Naive thymus-derived CD4-positive, alpha-beta T cell (primary cell): ENCODE measurements around the gene TNS3. TPM values are rescaled to one million over a fixed set of nuclear protein-coding genes. Genes with fewer than 3 reads are reported as not detected.

Experiments used
- ATAC-seq: fragments of 150-1000 bp; cut with Tn5 transposase; 2 replicates; pipeline ENCODE4 v1.10.0; 2021; ENCODE audit warnings: mild to moderate bottlenecking, moderate library complexity
- CTCF ChIA-PET: fragments of 350-600 bp; sonication (Branson Sonifier 250); formaldehyde crosslinking; loops from one replicate; lab custom pipeline; 2021; ENCODE audit warnings: antibody characterized with exemption; lab: Charles Lee
- POLR2A ChIA-PET: fragments of 350-600 bp; sonication (Branson Sonifier 250); formaldehyde crosslinking; loops from one replicate; lab custom pipeline; 2021; ENCODE audit warnings: antibody characterized with exemption, inconsistent platforms; lab: Charles Lee
- DNase-seq, 9 donors: peaks; one replicate each; pipeline versions ENCODE4 v3.0.0 to v3.0.0-alpha.2; 2020 to 2022; ENCODE audit warnings: mixed read lengths in 1 of 9
- H3K27ac ChIP-seq: one replicate; pipeline ENCODE4 v1.7.0; 2013; ENCODE audit warnings: mild to moderate bottlenecking, low read depth, low read length, moderate library complexity
- H3K27me3 ChIP-seq, 2 donors: one replicate each; pipeline ENCODE4 v1.7.0; 2013; ENCODE audit warnings: low read length in 2 of 2, mild to moderate bottlenecking in 2 of 2, moderate library complexity in 2 of 2; ENCODE audit not compliant: control insufficient read depth in 2 of 2, insufficient read depth in 2 of 2
- H3K36me3 ChIP-seq, 3 experiments: 1 replicate in 2 of 3; 2 replicates in 1 of 3; pipeline ENCODE4 v1.7.0; 2013; ENCODE audit warnings: low read length in 3 of 3, mild to moderate bottlenecking in 3 of 3, moderate library complexity in 1 of 3; ENCODE audit not compliant: insufficient read depth in 3 of 3, control insufficient read depth in 2 of 3
- H3K4me1 ChIP-seq, 2 donors: one replicate each; pipeline ENCODE4 v1.7.0; 2013; ENCODE audit warnings: low read length in 2 of 2, mild to moderate bottlenecking in 2 of 2, moderate library complexity in 1 of 2; ENCODE audit not compliant: control insufficient read depth in 2 of 2, insufficient read depth in 2 of 2
- H3K4me3 ChIP-seq: 2 replicates; pipeline ENCODE4 v1.7.0; 2013; ENCODE audit warnings: mild to moderate bottlenecking, low read length
- H3K9me3 ChIP-seq, 3 experiments: 1 replicate in 2 of 3; 2 replicates in 1 of 3; pipeline ENCODE4 v1.7.0; 2013; ENCODE audit warnings: low read length in 3 of 3; ENCODE audit not compliant: control insufficient read depth in 2 of 3
- H3K27ac Mint-ChIP-seq, 9 donors: one replicate each; pipeline ENCODE4 v1.8.0; 2020 to 2022; ENCODE audit warnings: mixed read lengths in 9 of 9, mild to moderate bottlenecking in 8 of 9, moderate library complexity in 5 of 9, inconsistent platforms in 2 of 9
- H3K27me3 Mint-ChIP-seq, 5 donors: one replicate each; pipeline ENCODE4 v1.8.0; 2021 to 2022; ENCODE audit warnings: mixed read lengths in 5 of 5, mild to moderate bottlenecking in 1 of 5
- H3K36me3 Mint-ChIP-seq, 5 donors: one replicate each; pipeline ENCODE4 v1.8.0; 2020 to 2022; ENCODE audit warnings: mixed read lengths in 5 of 5, mild to moderate bottlenecking in 3 of 5, inconsistent platforms in 1 of 5
- H3K4me1 Mint-ChIP-seq, 7 donors: one replicate each; pipeline ENCODE4 v1.8.0; 2020 to 2022; ENCODE audit warnings: mixed read lengths in 7 of 7, mild to moderate bottlenecking in 3 of 7, inconsistent platforms in 1 of 7
- H3K4me3 Mint-ChIP-seq, 10 donors: one replicate each; pipeline ENCODE4 v1.8.0; 2020 to 2022; ENCODE audit warnings: mild to moderate bottlenecking in 10 of 10, mixed read lengths in 10 of 10, moderate library complexity in 6 of 10, inconsistent platforms in 2 of 10
- H3K9me3 Mint-ChIP-seq, 11 donors: one replicate each; pipeline ENCODE4 v1.8.0; 2020 to 2022; ENCODE audit warnings: mixed read lengths in 11 of 11, mild to moderate bottlenecking in 4 of 11, inconsistent platforms in 1 of 11, moderate library complexity in 1 of 11
- intact Hi-C, 2 donors: fragments of 100-400 bp; cut with micrococcal nuclease; formaldehyde crosslinking; loops; one replicate each; pipeline ENCODE4 v1.15.1; 2023
- polyA plus RNA-seq, 2 donors: library from polyadenylated mRNA; unstranded; fragments of 300-500 nt; fragmentation: Illumina TruSeq; gene quantifications; one replicate each; pipeline ENCODE4 v1.2.3, GENCODE V29; 2021
- total RNA-seq, 6 experiments: library from RNA in 5 of 6; stranded (reverse) in 5 of 6; gene quantifications; 1 replicate in 5 of 6; 2 replicates in 1 of 6; pipeline ENCODE4 v1.2.3 and lab custom pipeline; 2021 to 2026

TNS3 gene
- total and polyA plus RNA-seq, 7 experiments from 2014 or later, result 0.85 to 38.3 (median 2.6) TPM; not detected in 2

GRCh38 chr7:47314728-47315607 is 266.9 kb downstream of the TNS3 start:
- ChIA-PET POLR2A (no interaction called here), CTCF (no interaction called here)
- H3K27me3 Mint-ChIP-seq, result peaks cover 0 to 11% (median 0%) of the 10 kb centered on the region in 5 donors
- Histone ChIP-seq H3K4me1 (no peaks in the 10 kb centered on the region), H3K27me3 (no peaks in the 10 kb centered on the region), H3K4me3 (no peak overlapping the region), H3K9me3 (no peaks in the 10 kb centered on the region), H3K27ac (no peak overlapping the region), H3K36me3 (no peaks in the 10 kb centered on the region)
- intact Hi-C loops, result no loop called here
- no peak for ATAC-seq
- peaks cover 0 to 3% (median 0%) of the 10 kb centered on the region in 5 donors for H3K36me3 Mint-ChIP-seq
- no peak overlapping the region for H3K4me3 Mint-ChIP-seq
- peaks cover 0 to 5% (median 0%) of the 10 kb centered on the region in 7 donors for H3K4me1 Mint-ChIP-seq
- DNase-seq, result no peak
- H3K27ac Mint-ChIP-seq, result no peak overlapping the region
- H3K9me3 Mint-ChIP-seq, result peaks cover 0 to 7% (median 4%) of the 10 kb centered on the region in 11 donors

DNA sequence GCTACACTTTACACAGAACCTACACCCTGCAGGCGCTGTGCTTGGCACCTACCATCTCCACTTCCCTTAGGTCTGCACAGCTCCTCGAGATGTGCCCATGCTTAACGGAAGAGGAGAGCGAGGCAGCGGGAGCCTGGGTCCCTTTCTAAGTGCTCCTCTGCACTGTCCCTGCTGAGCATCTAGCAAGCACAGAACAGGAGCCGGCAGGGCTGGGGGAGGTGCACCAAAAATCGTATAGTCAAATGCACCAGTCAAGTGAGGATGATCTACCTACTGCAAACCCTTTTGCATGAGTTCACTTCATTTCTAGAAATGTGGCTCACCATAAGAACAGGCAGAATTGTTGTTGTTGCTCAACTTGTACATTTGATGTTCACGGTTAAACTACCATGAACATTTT is 267.7 kb downstream of the TNS3 start:
- ChIA-PET POLR2A (no interaction called here), CTCF (no interaction called here)
- Mint-ChIP-seq H3K9me3 (peaks cover 0 to 8% (median 4%) of the 10 kb centered on the region in 11 donors), H3K36me3 (peaks cover 0 to 3% (median 0%) of the 10 kb centered on the region in 5 donors), H3K27me3 (peaks cover 0 to 11% (median 0%) of the 10 kb centered on the region in 5 donors), H3K4me1 (peaks cover 0 to 5% (median 0%) of the 10 kb centered on the region in 7 donors), H3K27ac (no peak overlapping the region), H3K4me3 (no peak overlapping the region)
- H3K27ac ChIP-seq, result no peak overlapping the region
- ATAC-seq, result no peak
- intact Hi-C loops, result no loop called here
- H3K4me1 ChIP-seq, result no peaks in the 10 kb centered on the region
- H3K9me3 ChIP-seq, result no peaks in the 10 kb centered on the region
- no peaks in the 10 kb centered on the region for H3K27me3 ChIP-seq
- no peak overlapping the region for H3K4me3 ChIP-seq
- H3K36me3 ChIP-seq, result no peaks in the 10 kb centered on the region
- DNase-seq, result no peak

- H3K27ac ChIP-seq, result no peak overlapping the region
- ChIA-PET POLR2A (no interaction called here), CTCF (no interaction called here)
- H3K27ac Mint-ChIP-seq, result peak overlapping the region in 1 of 9 donors; percentile 69
- H3K27me3 Mint-ChIP-seq, result peaks cover 0 to 11% (median 0%) of the 10 kb centered on the region in 5 donors
- H3K36me3 Mint-ChIP-seq, result peaks cover 0 to 7% (median 0%) of the 10 kb centered on the region in 5 donors
- H3K9me3 Mint-ChIP-seq, result peaks cover 2 to 13% (median 8%) of the 10 kb centered on the region in 11 donors
- intact Hi-C loops, result no loop called here
- no peak overlapping the region for H3K4me3 ChIP-seq
- no peak overlapping the region for H3K4me3 Mint-ChIP-seq
- DNase-seq (no peak), ATAC-seq (no peak)
- H3K9me3 ChIP-seq, result no peaks in the 10 kb centered on the region
- H3K4me1 ChIP-seq, result no peaks in the 10 kb centered on the region
- H3K4me1 Mint-ChIP-seq, result peaks cover 0 to 5% (median 0%) of the 10 kb centered on the region in 7 donors
- H3K36me3 ChIP-seq, result no peaks in the 10 kb centered on the region
- H3K27me3 ChIP-seq, result no peaks in the 10 kb centered on the region
These were observed 268.3 kb downstream of the TNS3 start for GRCh38 chr7:47313564-47313963.

- Histone ChIP-seq H3K4me3 (no peak overlapping the region), H3K4me1 (no peaks in the 10 kb centered on the region), H3K9me3 (no peaks in the 10 kb centered on the region), H3K27ac (no peak overlapping the region), H3K36me3 (no peaks in the 10 kb centered on the region), H3K27me3 (no peaks in the 10 kb centered on the region)
- ChIA-PET CTCF (no interaction called here), POLR2A (no interaction called here)
- Mint-ChIP-seq H3K4me3 (no peak overlapping the region), H3K27me3 (peaks cover 0 to 11% (median 0%) of the 10 kb centered on the region in 5 donors), H3K27ac (no peak overlapping the region), H3K36me3 (peaks cover 0 to 7% (median 0%) of the 10 kb centered on the region in 5 donors), H3K9me3 (peaks cover 0 to 19% (median 9%) of the 10 kb centered on the region in 11 donors), H3K4me1 (no peaks in the 10 kb centered on the region)
- ATAC-seq (no peak), DNase-seq (no peak)
- intact Hi-C loops, result no loop called here
These were observed 270.0 kb downstream of the TNS3 start for GRCh38 chr7:47311891-47312290.

GRCh38 chr7:47310020-47310419 is 271.9 kb downstream of the TNS3 start:
- Mint-ChIP-seq H3K4me1 (no peaks in the 10 kb centered on the region), H3K27ac (no peak overlapping the region), H3K4me3 (no peak overlapping the region), H3K27me3 (peaks cover 0 to 6% (median 0%) of the 10 kb centered on the region in 5 donors), H3K9me3 (peaks cover 0 to 19% (median 8%) of the 10 kb centered on the region in 11 donors), H3K36me3 (peaks cover 0 to 4% (median 0%) of the 10 kb centered on the region in 5 donors)
- POLR2A ChIA-PET, result no interaction called here
- DNase-seq (no peak), ATAC-seq (no peak)
- no peak overlapping the region for H3K4me3 ChIP-seq
- no peaks in the 10 kb centered on the region for H3K9me3 ChIP-seq
- no peak overlapping the region for H3K27ac ChIP-seq
- no peaks in the 10 kb centered on the region for H3K4me1 ChIP-seq
- intact Hi-C loops, result no loop called here
- H3K27me3 ChIP-seq, result no peaks in the 10 kb centered on the region
- CTCF ChIA-PET, result no interaction called here
- no peaks in the 10 kb centered on the region for H3K36me3 ChIP-seq

GRCh38 chr7:47308808-47309207 is 273.1 kb downstream of the TNS3 start:
- CTCF ChIA-PET, result no interaction called here
- POLR2A ChIA-PET, result no interaction called here
- DNase-seq (no peak), ATAC-seq (no peak)
- Mint-ChIP-seq H3K27ac (no peak overlapping the region), H3K4me3 (no peak overlapping the region), H3K9me3 (peaks cover 0 to 19% (median 8%) of the 10 kb centered on the region in 11 donors), H3K27me3 (peaks cover 0 to 6% (median 0%) of the 10 kb centered on the region in 5 donors), H3K4me1 (no peaks in the 10 kb centered on the region), H3K36me3 (peaks cover 0 to 4% (median 0%) of the 10 kb centered on the region in 5 donors)
- Histone ChIP-seq H3K27me3 (no peaks in the 10 kb centered on the region), H3K36me3 (no peaks in the 10 kb centered on the region), H3K9me3 (no peaks in the 10 kb centered on the region), H3K27ac (no peak overlapping the region), H3K4me1 (no peaks in the 10 kb centered on the region), H3K4me3 (no peak overlapping the region)
- intact Hi-C loops, result no loop called here
